GM21381 (cell line): ENCODE measurements around the gene PCCA.

ENCODE experiments used
- ATAC-seq: cut with Tn5 transposase; IDR thresholded peaks from one replicate; pipeline ENCODE4 v1.9.1; 2021; ENCODE audit warnings: mild to moderate bottlenecking, moderate library complexity; ENCODE audit not compliant: unreplicated experiment

PCCA gene

DNA sequence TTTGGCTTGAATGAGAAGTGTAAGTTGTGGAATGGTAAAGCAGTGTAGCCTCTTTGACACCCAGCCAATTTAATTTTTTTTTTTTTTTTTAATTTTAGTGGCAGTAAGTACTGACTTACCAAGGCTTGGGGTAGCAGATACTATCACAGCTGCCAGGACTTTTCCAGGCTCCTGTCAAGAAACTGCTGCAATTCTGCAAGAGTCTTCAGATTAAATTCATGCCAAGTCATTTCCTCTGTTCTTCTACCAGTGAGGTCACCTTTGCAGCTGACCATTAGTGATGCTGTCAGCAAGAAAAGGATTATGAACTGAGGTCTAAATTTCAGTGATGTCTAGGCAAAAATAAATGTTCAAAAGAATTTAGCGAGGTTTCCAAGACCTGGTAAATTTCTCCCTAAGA is 408.5 kb downstream of the PCCA start:
- no peak for ATAC-seq

DNA sequence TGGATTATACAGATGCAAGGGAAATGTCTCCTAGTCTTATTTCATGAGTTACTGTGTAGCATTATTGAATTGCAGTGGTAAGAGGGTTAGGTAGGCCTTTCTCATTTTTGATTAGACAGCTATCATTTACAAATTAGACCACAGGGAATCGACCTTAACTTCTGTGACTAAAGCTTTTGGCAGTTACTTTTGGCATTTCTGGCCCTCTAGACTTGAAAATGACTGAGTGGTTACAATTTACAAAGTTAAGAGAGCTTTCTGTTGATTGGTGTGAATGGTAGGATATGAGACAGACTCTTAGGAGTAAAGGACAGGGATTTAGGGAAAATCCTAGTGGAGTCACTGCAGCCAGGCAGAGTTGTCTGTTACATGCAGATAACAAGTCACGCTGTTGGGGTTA is 413.6 kb downstream of the PCCA start:
- ATAC-seq: no peak

DNA sequence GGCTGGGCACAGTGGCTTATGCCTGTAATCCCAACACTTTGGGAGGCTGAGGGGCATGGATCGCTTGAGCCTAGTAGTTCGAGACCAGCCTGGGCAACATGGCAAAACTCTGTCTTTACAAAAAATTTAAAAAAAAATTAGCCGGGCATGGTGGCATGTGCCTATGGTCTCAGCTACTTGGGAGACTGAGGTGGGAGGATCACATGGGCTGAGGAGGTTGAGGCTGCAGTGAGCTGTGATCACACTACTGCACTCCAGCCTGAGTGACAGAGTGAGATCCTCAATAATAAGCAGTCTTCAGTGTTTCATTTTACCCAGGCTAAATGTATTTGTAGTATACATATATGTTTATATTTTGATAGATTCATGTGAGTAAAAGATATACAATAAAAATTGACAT is 414.7 kb downstream of the PCCA start:
- no peak for ATAC-seq

DNA sequence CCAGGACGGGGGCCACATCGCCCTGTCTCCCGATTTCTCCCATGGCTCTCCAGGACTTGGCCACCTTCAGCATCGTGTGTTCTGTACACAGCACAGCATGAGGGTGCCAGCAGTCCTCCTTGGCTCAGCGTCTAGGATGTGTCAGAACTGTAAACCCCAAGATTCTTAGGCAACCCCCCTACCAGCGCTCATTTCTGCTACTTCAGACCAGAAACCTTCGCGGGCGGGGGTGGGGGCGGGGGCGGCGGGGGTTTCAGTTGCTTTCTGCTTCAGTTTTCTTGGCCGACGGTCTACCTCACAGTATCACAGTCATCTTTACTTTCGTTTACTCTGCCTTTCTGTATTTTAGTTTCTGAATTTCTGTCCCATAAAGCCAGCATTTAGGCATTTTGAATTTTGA is 417.3 kb downstream of the PCCA start:
- ATAC-seq: peak; percentile 51

DNA sequence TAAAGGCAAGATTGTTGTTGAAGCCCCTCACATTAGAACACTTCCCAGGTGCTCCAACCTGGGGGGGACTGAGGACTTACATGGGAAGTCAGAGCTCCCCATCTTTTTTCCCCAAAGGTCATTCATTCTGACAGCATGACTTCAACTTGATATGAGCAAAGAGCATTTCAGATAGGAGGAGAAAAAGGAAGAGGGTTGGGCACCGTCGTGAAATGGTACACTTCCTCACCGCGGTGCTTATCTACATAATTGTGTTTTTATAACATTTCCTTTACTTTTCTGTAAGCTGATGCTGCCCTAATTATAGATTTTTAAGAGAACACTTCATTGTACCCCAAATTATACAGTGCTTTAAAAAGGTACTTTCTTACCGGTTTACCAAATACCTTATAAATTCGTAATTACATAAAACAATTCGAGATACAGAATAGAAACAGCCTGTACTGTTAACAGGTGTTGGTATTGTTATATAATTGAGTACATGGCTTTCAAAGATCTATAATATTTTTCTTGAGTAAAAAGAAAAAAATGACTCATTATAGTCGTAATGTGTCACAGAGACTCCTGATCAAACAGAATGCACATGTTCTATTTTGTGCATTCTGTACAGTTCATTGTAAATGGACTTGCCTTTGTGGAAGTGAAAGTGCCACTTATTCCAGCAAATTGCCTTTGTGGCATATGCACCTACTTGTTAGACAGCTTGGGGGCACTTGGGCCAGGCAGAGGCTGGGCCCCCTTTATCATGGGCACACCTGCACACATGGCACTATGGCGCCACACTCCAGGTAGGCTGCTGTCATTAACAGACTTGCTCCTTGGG is 417.9 kb downstream of the PCCA start:
- ATAC-seq: no peak

DNA sequence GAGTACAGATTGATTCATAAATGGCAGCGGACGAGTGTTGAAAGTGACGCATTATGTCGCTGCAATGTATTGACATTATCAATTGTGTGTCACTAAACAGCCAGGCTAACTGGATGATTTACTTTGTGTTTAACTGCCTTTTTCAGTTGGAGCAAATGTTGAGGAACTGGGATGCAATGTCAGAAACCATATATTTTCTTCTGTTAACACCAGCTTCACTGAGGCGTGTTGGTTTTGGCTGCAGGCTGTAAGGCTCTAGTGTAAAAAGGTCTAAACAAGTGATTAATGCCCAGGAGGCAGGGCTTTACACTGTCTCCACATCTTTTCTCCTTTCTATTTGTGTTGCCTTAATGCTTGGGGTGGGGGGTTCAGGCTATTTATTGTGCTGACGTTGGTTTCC is 419.6 kb downstream of the PCCA start:
- no peak for ATAC-seq

DNA sequence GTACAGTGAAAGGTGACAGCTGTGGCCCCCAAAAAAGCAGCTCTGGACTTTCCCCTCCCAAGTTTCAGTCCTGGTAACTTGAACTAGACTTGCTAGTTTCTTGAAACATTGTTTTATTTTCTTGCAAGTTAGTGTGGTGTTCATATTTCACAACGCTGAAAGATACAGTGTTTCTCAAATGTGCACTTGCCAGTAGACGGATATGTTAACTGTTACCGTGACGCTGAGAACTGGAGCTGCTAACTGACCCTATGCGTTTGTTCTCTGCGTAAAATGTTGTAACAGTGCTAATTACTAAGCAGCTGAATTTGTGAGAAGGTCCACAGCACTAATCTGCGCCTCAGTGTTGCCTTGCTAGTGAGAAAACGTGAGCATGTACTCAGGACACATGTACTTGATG is 420.1 kb downstream of the PCCA start:
- ATAC-seq: no peak

DNA sequence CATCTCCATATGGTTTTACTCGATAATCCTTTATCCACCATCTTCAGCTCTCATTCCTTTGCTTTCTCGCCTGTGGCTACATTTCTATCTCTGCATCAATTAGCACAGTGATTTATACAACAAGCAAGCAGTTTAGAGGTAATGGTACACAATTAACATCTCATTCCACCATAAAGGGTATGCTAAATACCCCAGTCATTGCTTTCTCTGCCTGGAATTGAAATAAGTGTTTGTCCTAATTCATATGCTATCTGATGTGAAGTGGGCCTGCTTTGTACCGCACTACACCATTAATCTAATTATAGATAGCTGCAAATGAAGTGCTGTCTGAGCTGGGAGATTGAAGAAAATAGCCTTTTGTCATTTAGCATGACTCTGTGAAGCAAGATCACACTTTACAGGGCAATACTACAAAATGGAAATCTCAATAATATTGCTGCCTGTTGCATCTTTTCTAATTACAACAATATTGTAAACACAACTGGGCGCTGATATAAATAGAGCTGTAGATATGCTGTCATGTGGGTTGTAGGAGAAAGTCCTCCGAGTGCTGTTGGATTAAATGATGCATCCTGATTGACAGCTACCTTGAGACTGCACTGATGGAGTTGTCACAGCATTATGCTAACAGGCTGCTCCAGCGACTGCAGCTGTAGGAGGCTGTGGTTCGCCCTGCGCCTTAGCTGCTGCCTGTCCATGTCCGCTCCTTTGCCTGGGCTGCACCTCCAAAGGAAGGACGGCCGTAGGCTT is 421.5 kb downstream of the PCCA start:
- no peak for ATAC-seq

DNA sequence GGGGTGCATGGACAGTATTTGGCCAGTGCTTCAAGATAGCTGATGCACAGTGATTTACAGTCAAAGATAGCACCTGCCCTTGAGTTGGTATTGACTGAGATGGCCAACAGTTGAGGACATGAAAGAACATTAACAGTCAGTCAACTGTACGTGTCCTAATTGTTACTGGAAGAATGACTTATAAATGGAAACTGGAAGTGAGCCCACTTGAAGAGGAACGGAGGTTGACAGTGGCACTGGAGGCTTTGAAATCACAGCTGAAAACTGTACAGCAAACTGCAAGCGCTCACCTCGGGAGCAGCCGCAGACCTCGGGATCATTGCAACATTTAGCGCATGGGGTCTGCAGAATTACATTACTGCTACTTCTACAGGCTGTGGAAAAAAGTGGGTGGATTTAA is 422.6 kb downstream of the PCCA start:
- no peak for ATAC-seq

DNA sequence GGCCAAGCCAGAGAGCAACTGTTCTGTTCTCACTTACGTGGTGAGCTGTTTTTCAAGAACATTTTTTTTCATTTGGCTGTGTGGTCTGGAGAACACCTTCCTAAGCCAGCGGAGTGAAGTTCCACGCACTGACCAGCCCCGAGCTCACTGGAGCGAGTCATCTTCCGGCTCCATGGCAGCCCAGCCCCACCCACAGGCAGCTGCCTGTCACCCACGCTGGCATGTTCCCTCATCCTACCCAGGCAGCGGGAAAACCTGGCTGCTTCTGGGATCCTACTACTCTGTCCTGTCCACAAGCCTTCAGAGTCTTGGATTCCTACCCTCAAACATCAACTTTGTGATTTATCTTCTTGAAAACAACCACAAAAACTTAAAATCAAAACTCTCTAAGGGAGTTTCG is 423.5 kb downstream of the PCCA start:
- ATAC-seq: no peak

DNA sequence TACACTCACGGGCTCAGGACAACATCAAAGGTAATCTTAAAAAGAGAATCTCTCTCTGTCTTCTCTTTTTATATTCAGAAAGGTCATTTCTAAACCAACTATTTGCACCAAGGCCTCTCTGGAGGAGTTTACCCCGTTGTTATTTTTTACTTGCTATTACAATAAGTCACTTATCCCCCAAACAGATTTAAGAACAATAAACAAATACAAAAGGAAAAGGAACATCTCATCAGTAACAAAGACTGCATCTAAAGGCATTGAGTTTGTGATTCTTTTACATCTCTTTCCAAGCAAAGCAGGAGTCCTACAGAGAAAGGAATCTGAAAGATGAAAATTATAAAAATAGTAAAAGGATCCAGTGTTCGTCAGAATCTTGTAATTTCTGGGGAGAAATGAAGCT is 424.3 kb downstream of the PCCA start:
- no peak for ATAC-seq

DNA sequence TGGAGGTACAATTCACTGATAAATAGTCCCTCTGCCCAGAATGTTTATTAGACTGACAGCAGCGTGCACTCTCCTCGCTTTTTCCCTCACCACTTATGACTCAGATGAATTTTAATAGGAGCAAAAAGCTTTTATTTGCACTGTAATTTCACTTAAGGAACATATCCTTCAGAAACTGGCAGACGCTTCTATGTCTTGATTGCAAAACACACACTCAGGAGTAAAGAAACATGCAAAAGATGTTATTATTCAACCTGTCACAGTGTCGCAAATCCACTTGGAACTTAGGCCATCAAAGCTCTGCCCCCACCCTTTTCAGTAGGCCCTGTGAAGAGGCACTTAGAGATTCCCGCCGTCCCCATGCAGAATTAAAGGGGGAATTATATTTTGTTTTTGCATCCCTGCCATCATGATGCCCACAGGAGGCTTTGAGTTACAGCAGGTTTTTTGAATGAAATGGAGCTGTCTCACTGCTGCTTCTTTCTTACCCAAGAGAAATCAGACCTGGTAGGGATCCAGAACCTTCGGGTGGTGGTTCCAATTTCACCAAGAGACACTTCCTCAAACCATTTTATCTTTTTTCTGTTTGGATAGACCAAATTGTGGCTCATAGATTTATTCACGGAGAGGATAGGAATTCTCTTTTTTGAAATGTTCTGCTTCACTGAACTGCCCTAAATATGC is 425.2 kb downstream of the PCCA start:
- ATAC-seq: no peak

DNA sequence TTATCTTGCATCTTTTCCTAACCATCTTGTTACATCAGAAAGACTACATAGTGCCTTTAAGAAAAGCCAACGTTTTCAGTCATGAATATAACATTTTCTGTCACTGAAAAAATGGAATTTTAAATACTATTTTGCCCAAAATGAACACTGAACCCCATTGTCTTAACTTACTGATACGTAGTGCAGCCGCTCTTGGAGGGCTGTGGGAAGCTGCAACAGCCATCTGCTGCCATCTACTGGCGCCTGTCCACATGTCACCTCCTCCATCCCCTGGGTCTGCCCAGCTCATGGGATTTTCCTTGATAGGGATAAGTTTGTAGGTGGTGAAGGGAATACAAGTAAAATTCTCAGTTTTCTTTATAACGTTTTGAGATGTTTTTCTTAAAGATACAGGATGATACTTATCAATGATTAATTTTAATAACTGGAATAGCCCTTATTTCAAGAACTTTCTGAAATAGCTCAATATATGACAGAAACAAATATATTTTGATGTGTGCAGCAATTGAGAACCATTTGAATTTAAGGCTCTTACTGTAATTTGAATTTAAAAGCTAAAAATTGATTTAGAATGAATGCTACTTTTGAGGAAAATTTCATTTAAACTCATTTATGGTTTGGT is 426.0 kb downstream of the PCCA start:
- ATAC-seq: peak; percentile 84

DNA sequence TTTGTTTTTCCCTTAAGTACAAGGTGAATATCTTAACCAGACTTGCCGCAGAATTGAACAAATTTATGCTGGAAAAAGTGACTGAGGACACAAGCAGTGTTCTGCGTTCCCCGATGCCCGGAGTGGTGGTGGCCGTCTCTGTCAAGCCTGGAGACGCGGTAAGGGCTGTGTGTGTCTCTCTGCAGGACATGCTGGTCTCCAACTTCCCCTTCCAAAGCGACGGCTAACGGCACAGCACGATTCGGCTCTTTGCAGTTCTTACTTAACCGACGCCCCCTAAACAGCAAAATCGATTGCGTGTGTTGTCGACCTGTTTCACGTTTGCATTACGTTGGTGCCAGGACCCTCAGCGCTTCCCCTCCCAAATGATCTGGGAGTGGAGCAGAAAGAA is 426.5 kb downstream of the PCCA start:
- ATAC-seq: no peak

DNA sequence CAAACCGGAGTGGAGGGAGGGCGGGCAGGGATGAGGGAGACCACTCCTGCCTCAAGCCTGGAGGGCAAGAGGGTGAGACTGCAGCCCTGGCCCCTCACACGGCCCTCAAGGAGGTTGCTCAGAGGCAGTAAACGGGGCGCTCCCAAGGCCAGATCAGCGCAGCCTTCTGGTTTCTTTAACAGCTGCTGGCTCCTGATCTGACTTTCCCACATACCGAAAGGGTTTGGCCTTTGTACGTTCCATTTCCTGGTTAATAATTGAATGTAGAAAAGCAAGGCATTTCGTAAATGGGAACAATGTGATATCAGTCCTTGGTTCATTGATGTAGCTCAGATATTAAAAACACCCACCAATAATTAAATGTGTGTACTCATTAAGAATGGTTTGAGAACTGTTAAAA is 428.2 kb downstream of the PCCA start:
- no peak for ATAC-seq

DNA sequence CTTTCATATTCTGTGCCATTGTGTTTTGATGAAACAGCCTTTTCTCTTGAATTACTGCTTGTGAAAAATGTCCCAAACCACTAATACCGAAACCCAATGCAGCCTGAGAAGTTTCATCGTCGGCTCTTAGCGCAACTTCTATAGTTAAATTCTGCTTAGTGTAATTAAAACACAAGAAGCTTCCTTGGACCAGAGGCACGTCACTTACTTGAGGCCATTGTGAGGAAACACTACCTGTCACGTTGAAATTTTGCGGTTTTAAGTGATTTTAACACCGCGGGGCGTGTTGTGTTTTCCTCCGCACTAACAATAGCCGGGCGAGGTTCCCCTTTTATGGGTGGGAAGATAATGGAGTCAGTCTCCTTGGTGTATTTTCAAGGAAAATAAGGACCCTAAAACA is 428.8 kb downstream of the PCCA start:
- no peak for ATAC-seq

DNA sequence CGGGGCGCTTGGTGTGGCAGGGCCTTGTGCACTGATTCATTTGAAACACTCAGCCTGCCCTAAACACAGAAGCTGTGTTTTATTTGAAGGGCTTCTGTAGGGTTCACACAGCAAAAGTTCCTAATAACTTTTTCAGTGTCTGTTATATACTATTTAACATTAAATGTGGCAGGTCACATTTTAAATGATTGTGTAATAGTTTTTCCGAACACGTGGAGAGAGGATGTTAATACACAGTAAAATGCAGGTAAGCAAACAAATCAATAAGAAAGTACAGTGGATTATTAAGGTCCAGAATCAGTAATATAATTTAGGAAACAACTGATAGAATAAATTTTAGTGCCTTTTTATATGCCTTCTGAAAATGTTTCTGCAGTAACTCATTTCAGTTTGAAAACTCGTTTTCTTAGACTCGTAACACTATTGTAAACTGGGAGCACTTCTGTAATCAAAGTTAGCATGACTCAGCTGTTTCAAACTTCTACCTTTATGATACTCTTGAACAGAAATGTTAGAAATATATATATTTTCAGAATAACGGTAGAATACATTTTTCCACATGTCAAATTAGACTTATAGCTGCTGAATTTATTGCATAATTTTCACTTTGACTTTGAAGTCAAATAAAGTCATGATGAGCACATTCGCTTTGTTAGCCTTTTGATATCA is 429.6 kb downstream of the PCCA start:
- no peak for ATAC-seq

DNA sequence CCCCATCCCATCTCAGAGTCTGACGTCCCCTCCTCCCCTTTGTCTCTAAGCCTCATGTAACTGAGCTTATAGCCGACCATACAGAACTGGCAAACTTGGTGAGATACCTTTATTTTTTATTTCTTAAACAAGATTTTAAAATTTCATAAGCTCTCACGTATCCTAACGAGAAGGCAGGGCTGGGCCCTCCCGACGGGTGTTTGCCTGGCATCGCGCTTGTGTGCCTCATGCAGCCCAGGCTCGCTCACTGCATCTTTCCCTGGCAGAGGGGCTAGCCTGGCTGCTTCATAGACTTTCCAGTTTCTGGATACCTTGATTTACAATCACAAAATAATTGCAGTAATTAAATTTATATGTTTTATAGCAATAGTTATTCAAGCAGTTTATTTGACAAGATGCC is 430.7 kb downstream of the PCCA start:
- ATAC-seq: no peak

DNA sequence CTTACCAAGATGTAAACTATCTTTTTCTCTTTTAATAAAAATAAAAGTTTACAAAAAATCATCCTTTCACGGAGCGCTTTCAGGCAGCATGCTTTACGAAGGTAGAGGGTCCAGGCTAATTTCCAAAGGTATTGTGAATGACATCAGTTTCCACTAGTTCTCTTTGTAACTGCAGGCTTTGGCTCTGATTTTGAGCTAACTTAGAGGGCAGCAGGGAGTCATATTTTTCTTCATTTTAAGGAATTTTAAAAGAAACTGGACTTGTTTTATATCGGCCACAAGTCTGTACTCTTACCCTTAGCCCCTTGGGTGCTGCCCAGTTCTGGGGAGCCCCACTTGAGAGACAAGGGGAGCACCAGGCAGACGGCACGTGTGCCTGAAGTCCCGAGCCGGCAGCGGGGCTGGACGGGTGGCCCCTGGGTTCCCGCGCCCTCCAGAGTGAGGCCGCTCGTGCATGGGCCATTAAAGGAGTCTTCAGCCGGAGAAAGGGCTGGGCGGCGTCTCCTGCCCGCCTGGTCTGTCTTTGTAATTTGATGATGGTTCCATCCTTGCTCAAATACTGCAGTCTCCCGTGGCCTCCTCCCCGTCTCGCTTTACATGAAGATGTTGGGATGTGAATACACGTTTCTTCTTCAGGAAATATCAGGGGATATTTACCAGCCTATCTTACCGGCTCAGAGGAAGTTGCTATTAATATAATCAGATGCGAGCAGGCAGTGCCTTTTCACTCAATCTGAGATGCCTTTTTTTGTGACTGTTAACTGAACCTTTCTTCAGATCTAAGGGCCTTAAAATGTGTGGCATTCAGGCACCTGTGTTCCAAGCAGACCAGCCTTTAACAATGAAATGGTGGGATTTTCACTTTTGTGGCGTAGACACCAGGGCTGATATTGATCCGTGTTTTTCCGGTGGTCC is 432.3 kb downstream of the PCCA start:
- ATAC-seq: no peak
